KBM-7 (cell line): ENCODE data around the gene PSENEN.

Experiments used
- DNase-seq: peaks from one replicate; pipeline ENCODE4 v3.0.0-alpha.2; 2015
- in situ Hi-C: fragments of 300-500 bp; cut with MboI; formaldehyde crosslinking; loops from 2 replicates; pipeline ENCODE4 v1.14.3; 2020; ENCODE audit warnings: low sequenced_read_pairs, low pct_unique_long_range_greater_than_20kb, mixed read lengths

The PSENEN gene

GRCh38 chr19:35731779-35732405, 13.6 kb upstream of the PSENEN start:
- in situ Hi-C loops, result no loop called here
- no peak for DNase-seq

GRCh38 chr19:35732540-35733179, 12.8 kb upstream of the PSENEN start:
- no peak for DNase-seq
- in situ Hi-C loops, result no loop called here

GRCh38 chr19:35733180-35734125, 12.0 kb upstream of the PSENEN start:
- in situ Hi-C loops, result no loop called here
- no peak for DNase-seq

GRCh38 chr19:35734273-35734672, 11.2 kb upstream of the PSENEN start:
- in situ Hi-C loops, result no loop called here
- no peak for DNase-seq

- no peak for DNase-seq
- in situ Hi-C loops, result no loop called here
Observed at GRCh38 chr19:35734889-35735288, 10.6 kb upstream of the PSENEN start.

- DNase-seq, result no peak
Observed at GRCh38 chr19:35736913-35737886, 8.3 kb upstream of the PSENEN start.

GRCh38 chr19:35738021-35738886, 7.2 kb upstream of the PSENEN start:
- no peak for DNase-seq
- in situ Hi-C loops, result no loop called here

More at GRCh38 chr19:35736913-35737886, 8.3 kb upstream of the PSENEN start:
- in situ Hi-C loops, result no loop called here

- in situ Hi-C loops, result no loop called here
Observed at GRCh38 chr19:35738887-35739229, 6.6 kb upstream of the PSENEN start.

GRCh38 chr19:35739275-35740107, 6.0 kb upstream of the PSENEN start:
- in situ Hi-C loops, result no loop called here
- no peak for DNase-seq

More at GRCh38 chr19:35738887-35739229, 6.6 kb upstream of the PSENEN start:
- DNase-seq, result no peak

- DNase-seq, result no peak
- in situ Hi-C loops, result no loop called here
Observed at GRCh38 chr19:35740108-35740422, 5.4 kb upstream of the PSENEN start.

GRCh38 chr19:35740423-35741202, 4.8 kb upstream of the PSENEN start:
- DNase-seq, result peak; percentile 98
- in situ Hi-C loops, result no loop called here

GRCh38 chr19:35741203-35741515, 4.3 kb upstream of the PSENEN start:
- in situ Hi-C loops, result no loop called here
- DNase-seq, result no peak

- DNase-seq, result peak; percentile 72
- in situ Hi-C loops, result no loop called here
Observed at GRCh38 chr19:35742121-35742724, 3.2 kb upstream of the PSENEN start, which contains the start of gene IGFLR1. TSS of gene IGFLR1 (minus strand) at chr19:35742452. CDS start at chr19:35741180, 1,272 bp downstream.

- DNase-seq, result no peak
- in situ Hi-C loops, result no loop called here
Observed at GRCh38 chr19:35743640-35744429, 1.6 kb upstream of the PSENEN start.

GRCh38 chr19:35744430-35745327, 772 bp upstream of the PSENEN start:
- in situ Hi-C loops, result no loop called here
- DNase-seq, result peak; percentile 97
